Muscle of leg (tissue), 11 donors: Measurements from ENCODE around the gene YDJC. TPM values are rescaled to one million over a fixed set of nuclear protein-coding genes. Genes with fewer than 3 reads are reported as not detected.

Source experiments
- DNase-seq: peaks from one replicate; pipeline ENCODE4 v3.0.0; 2013
- H3K27ac ChIP-seq: one replicate; pipeline ENCODE4 v1.5.1; 2013; ENCODE audit warnings: mild to moderate bottlenecking, low read length, control low read depth
- H3K27me3 ChIP-seq: one replicate; pipeline ENCODE4 v1.6.1; 2013; ENCODE audit warnings: low read length; ENCODE audit not compliant: control insufficient read depth, insufficient read depth
- H3K36me3 ChIP-seq: one replicate; pipeline ENCODE4 v1.6.1; 2013; ENCODE audit warnings: low read length; ENCODE audit not compliant: control insufficient read depth, insufficient read depth
- H3K4me1 ChIP-seq: one replicate; pipeline ENCODE4 v1.6.1; 2013; ENCODE audit warnings: low read length; ENCODE audit not compliant: control insufficient read depth, insufficient read depth
- H3K4me3 ChIP-seq: one replicate; pipeline ENCODE4 v1.5.1; 2013; ENCODE audit warnings: low read length, control low read depth
- H3K9me3 ChIP-seq: replicated peaks from 2 replicates; pipeline ENCODE4 v1.6.1; 2013; ENCODE audit warnings: low read depth, low read length; ENCODE audit not compliant: control insufficient read depth
- WGBS: methylation state at CpG from one replicate; pipeline ENCODE4 v1.1.5; 2013; ENCODE audit warnings: missing lambda C conversion rate; ENCODE audit not compliant: insufficient coverage; 5-methylcytosine and 5-hydroxymethylcytosine counted together
- polyA plus RNA-seq, 8 donors: library from polyadenylated mRNA; unstranded; fragments of 120-200 nt; gene quantifications; one replicate each; pipeline versions ENCODE4 v1.2.1 to v1.2.3, GENCODE V29; 2013; ENCODE audit warnings: inconsistent platforms in 1 of 8, low replicate concordance in 1 of 8; ENCODE audit not compliant: insufficient read length in 8 of 8, insufficient read depth in 1 of 8
- total RNA-seq: library from RNA; stranded (reverse); fragments of 120-200 nt; gene quantifications from one replicate; pipeline ENCODE4 v1.2.4, GENCODE V29; 2013

The YDJC gene
- total and polyA plus RNA-seq, 9 donors: 4.2 to 8.5 (median 5.3) TPM

DNA sequence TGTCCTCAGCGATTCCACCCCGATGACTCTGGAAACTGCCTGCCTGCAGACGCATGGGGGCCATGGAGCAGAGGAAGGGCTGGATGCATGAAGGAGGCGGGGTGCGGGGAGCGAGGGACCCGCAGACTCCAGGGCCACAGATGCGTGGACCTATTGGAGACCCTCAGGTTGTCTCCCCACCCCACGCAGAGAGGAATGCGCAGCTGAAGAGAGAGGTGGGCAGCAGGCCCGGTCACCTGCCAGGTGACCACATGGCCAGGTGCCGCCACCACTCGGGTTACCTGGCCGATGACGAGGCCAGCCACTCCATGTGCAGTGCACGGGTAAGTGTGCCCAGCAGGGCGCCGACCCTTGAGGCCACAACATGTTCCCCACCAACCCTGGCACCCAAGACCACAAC lies 3.1 kb upstream of the YDJC start:
- DNase-seq: no peak
- Histone ChIP-seq H3K27ac (no peak overlapping the region), H3K36me3 (no peaks in the 10 kb centered on the region), H3K4me1 (peaks cover 6% of the 10 kb centered on the region), H3K4me3 (no peak overlapping the region), H3K27me3 (no peaks in the 10 kb centered on the region), H3K9me3 (no peaks in the 10 kb centered on the region)
- WGBS: 98% methylated on average over 16 of the region's 18 CpGs

DNA sequence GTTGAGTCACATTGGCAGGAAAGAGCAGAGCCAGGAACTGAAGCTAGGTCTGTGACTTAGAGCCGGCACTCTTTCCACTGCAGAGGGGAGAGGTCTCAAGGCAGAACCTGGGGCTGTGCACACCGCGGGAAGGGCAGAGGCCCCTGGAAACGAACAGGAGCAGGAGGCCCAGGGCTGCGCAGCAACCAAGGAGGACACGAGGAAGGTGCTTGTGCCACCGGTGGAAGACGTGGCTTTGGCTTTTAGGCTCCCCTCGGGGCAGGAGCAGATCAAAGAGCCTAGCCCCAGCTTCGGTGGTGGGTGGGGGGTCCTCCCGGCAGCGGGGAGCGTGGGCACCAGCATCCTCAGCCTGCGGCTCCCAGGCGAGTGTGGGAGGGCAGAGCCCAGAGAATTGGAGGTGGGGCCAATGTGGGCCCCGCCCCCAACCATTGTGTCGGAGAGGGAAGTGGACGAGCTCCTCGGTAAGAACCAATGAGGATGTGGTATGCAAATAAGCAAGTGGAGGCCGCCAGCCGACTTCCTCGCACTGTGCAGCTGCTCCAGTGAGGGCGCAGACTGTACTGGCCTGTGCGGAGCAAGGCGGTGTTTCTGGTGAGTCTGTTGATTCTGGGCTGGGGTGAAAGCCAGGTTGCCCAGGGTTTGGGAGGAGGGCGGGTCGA lies 2.5 kb upstream of the YDJC start, which contains the start of gene CCDC116:
Gene CCDC116 (plus strand): TSS at position 524 of the 659 bp plus-strand sequence. CDS start 422 bp downstream, outside the sequence.
- Histone ChIP-seq H3K36me3 (no peaks in the 10 kb centered on the region), H3K4me3 (no peak within 1 kb of the TSS), H3K9me3 (no peaks in the 10 kb centered on the region), H3K27ac (no peak within 1 kb of the TSS), H3K4me1 (peaks cover 6% of the 10 kb centered on the region), H3K27me3 (no peaks in the 10 kb centered on the region)
- 75% methylated on average over 27 of the region's 27 CpGs for WGBS
- DNase-seq: no peak

DNA sequence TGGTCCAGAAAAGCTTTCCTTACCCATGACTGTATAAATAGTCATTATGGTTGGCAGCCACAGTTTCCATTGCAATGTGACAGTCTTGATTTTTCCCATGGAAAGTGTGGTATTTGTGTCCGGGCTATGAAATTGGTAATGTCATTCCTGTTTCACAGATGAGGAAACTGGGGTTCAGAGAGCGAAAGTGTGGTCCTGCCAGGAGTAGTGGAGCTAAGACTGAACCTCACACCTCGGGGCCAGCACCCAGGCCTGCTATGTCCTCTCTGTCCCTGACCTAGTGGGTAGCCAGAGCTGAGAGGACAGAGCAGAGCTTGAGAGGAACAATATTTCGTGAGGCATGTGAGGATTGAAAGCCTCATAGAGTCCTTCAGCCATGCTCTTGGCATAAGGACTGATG lies 1.2 kb upstream of the YDJC start:
- Histone ChIP-seq H3K4me1 (peaks cover 6% of the 10 kb centered on the region), H3K27me3 (no peaks in the 10 kb centered on the region), H3K9me3 (no peaks in the 10 kb centered on the region), H3K27ac (no peak overlapping the region), H3K4me3 (no peak overlapping the region), H3K36me3 (no peaks in the 10 kb centered on the region)
- DNase-seq: no peak
- 83% methylated on average over 4 of the region's 4 CpGs for WGBS

DNA sequence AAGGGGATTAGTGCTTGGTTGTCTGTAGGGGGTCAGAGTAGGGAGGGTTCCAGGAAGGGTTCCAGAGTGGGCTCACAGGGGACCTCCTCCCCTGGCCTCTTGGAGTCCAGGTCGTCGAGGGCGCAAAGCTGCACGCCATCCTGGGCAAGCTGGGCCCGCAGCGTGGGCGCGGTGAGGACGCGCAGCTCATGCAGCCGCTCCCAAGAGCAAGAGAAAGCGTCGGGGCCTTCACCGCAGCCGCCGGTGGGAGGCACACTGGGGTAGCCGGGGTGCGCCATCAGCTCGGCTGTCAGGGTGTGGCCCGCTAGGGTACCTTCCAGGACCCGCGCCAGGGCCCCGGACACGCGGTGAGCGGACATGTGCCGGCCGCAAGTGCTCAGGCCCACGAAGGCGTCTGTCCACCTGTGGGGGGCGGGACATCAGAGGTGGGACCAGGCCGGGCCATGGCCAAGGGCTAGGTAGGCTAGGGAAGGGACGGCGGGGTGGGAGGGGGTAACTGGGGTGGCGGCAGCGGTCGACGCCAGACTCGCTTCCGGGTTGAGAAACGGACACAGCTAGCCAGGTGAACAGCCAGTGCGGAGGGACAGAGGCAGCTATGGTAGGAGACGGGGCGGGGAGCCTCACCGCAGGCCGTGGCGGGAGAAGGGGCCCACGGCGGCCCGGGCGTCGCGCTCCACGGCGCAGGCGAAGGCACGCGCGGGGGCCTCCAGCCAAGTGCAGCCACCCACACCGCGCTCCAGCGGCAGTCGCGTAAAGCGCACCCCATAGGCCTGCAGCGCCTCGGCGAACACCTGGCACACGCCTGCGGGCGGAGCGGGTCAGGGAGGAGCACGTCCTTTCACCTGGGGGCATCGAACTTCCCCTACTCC lies 1.2 kb downstream of the YDJC start:
- WGBS: 62% methylated on average over 68 of the region's 74 CpGs
- Histone ChIP-seq H3K27me3 (no peaks in the 10 kb centered on the region), H3K36me3 (peaks cover 9% of the 10 kb centered on the region), H3K9me3 (no peaks in the 10 kb centered on the region), H3K4me3 (peak overlapping the region; percentile 72), H3K4me1 (peaks cover 21% of the 10 kb centered on the region), H3K27ac (no peak overlapping the region)
- DNase-seq: peak; percentile 24

DNA sequence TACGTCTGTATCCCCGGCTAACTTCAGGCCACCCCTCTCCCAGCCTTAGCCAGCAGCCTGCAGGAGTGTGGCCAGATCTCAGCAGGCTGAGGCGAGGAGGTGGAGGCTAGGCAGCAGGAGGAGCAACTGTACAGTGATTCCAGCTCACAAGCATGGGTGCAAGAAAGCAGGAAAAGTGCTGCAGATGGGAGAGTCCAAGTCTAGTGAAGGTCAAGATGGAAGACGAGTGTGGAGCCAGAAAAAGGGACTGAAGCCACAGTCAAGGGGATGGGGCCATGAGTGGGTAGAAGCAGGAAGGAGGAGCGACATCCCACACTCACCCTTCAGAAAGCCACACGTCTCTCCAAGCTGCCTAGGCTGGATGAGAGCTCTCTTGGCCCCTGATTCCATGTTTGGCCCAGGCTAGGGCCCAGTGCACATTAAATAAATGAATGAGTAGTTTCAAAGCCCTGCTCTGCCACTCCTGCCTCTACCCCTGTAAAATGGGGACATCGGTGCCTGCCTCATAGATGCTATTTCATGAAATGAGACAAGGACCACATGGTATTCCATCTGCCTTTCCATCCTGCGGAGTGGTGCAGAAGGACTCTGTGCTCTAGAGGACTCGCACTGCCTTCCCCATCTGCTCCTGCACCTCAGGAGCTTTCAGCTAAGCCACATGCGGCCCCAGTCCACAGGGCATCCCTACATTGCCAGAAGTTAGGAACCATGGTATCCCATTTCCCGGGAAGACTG lies 2.9 kb downstream of the YDJC start:
- 50% methylated on average over 7 of the region's 11 CpGs for WGBS
- peaks cover 17% of the 10 kb centered on the region for H3K36me3 ChIP-seq
- no peak overlapping the region for H3K27ac ChIP-seq
- H3K9me3 ChIP-seq: no peaks in the 10 kb centered on the region
- H3K4me3 ChIP-seq: no peak overlapping the region
- H3K4me1 ChIP-seq: peaks cover 37% of the 10 kb centered on the region
- peak; percentile 37 for DNase-seq
- no peaks in the 10 kb centered on the region for H3K27me3 ChIP-seq

DNA sequence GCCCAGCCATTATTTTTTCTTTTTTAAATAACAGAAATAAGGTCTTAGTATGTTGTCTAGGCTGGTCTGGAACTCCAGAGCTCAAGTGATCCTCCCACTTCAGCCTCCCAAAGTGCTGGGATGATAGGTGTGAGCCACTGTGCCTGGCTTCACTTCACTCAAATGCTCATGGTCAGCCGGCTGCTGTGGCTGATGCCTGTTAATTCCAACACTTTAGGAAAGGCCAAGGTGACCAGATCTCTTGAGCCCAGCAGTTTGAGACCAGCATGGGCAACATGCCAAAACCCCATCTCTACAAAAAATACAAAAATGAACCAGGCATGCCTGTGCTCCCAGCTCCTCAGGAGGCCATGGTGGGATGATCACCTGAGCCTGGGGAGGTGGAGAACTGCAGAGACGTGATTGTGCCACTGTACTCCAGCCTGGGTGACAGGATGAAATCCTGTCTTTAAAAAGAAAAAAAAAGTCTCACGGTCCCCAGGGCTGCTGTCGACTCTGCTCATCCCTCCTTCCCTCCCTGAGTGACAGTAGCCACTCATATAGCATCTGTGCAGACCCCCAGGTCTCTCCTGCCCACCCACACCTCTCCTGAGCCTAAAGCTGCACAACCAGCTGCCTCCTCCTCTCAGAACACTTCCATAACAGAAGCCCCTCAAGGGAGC lies 3.6 kb downstream of the YDJC start:
- Histone ChIP-seq H3K4me3 (no peak overlapping the region), H3K36me3 (peaks cover 18% of the 10 kb centered on the region), H3K27me3 (no peaks in the 10 kb centered on the region), H3K9me3 (no peaks in the 10 kb centered on the region), H3K27ac (no peak overlapping the region), H3K4me1 (peaks cover 38% of the 10 kb centered on the region)
- WGBS: 44% methylated on average over 3 of the region's 4 CpGs
- DNase-seq: no peak

DNA sequence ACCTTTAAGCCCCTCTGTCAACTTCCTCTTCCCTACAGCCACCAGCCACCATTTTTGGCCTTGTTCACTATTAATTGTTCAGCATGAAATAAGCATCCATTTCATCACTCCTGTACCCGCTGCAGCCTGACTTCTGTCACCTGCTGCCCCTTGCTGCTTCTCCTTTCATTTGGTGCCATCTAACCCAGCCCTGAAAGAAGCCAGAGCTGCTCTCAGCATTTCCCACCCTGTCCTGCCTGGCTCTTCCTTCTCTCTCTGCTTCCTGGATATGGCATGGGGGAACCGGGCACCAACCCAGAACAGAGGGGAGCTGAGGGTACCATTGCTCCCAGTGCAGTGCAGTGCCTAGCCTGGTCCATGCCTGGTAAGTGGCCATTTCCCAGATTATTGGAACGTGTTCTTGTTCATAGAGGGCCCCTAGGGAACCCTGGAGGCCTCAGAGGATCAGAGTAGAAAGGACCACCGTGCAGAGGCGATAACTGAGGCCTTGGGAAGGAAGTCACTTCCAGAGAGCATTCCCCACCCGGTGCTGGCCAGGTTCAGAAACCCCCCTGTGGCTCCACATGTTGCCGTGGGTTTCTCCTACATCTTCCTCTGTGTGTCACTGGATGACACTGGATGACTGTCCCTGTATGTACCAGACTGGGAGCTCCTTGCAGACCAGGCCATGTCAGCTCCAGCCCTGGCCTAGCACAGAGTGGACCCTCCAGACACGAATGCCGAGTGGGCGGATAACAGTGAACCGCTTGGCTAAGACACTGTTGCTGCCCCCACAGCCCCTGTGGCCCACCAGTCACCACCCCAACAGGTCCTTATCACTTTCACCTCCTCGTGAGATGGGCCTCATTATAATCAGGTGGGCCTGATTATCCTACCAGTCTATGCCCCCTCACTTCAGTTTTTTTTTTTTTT lies 4.7 kb downstream of the YDJC start:
- Histone ChIP-seq H3K9me3 (no peaks in the 10 kb centered on the region), H3K27me3 (no peaks in the 10 kb centered on the region), H3K4me3 (no peak overlapping the region), H3K4me1 (peaks cover 41% of the 10 kb centered on the region), H3K27ac (no peak overlapping the region), H3K36me3 (peaks cover 23% of the 10 kb centered on the region)
- no peak for DNase-seq
- WGBS: 79% methylated on average over 11 of the region's 12 CpGs

DNA sequence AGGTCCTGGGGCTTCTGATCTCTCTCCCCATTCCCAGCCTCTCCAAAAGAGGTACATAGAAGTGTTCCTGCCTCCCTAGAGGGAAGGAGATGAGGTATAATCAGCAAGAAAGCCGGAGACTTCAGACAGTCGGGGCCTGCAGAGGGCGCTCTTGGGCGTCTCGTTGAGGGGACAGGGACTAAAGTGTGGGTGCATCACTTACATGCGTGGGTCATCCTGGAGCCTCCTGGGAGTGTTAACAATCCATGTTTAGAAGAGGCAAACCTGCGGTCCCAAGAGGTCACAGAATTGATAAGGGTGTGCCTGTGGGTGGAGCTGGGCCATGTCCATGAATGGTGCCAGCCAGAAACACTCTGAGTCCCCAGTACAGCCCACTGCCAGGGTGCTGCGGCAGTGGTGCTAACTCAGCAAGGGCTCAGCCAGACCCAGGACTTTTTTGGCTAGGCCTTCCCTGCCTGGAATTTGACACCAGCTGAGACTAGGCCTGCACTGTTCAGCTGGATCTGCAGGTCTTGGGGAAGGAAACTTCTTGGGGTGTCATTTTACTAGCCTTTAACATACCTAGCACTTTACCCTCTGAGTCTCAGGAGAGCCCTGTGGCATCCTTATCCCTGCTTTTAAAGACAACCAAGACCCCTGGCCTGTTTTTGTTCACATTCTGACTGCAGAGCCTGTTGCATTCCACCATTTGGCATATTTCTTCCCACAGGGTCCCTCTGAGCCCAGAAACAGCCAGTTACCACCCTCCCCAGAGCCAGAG lies 5.5 kb downstream of the YDJC start:
- Histone ChIP-seq H3K27me3 (no peaks in the 10 kb centered on the region), H3K27ac (no peak overlapping the region), H3K4me3 (no peak overlapping the region), H3K9me3 (no peaks in the 10 kb centered on the region), H3K4me1 (peaks cover 39% of the 10 kb centered on the region), H3K36me3 (peaks cover 30% of the 10 kb centered on the region)
- DNase-seq: peak; percentile 71
- WGBS: 21% methylated on average over 8 of the region's 8 CpGs

DNA sequence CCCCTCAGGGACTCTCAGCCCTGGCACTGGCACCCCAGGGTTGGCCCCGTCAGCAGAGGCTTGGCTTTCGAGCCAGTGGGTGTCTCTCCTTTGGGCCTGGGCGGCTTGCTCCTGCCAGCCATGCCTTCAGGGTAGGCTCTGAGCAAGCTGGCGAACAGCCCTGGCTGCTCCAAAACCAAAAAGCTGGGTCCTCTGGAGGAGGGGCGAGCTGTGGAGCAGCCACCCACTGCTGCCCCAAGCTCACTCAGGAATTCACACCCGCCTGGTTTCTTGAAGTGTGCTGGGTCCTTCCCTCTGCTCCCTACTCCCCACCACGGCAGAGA lies 6.2 kb downstream of the YDJC start:
- peaks cover 35% of the 10 kb centered on the region for H3K4me1 ChIP-seq

More for the DNA sequence above, 6.2 kb downstream of the YDJC start:
- H3K4me3 ChIP-seq: no peak overlapping the region
- H3K27me3 ChIP-seq: no peaks in the 10 kb centered on the region
- WGBS: 77% methylated on average over 4 of the region's 7 CpGs
- peaks cover 37% of the 10 kb centered on the region for H3K36me3 ChIP-seq
- no peak for DNase-seq
- no peak overlapping the region for H3K27ac ChIP-seq
- H3K9me3 ChIP-seq: no peaks in the 10 kb centered on the region
